Smooth muscle cell (in vitro differentiated cells): Measurements from ENCODE around the gene ATG16L1. TPM values are rescaled to one million over a fixed set of nuclear protein-coding genes. Genes with fewer than 3 reads are reported as not detected.

Experiments
- DNase-seq: peaks from one replicate; lab custom pipeline; 2025; ENCODE audit not compliant: unreplicated experiment; lab: John Stamatoyannopoulos, UW
- H2AFZ ChIP-seq: fragments of 200-600 bp; sonication (generic); 2 replicates; pipeline ENCODE4 v1.6.0; 2016; ENCODE audit warnings: antibody characterized with exemption, low read depth, mild to moderate bottlenecking
- H3F3A ChIP-seq: fragments of 200-600 bp; sonication (generic); 2 replicates; pipeline ENCODE4 v1.6.0; 2017; ENCODE audit warnings: antibody characterized with exemption, low read depth
- H3K27ac ChIP-seq: fragments of 200-600 bp; sonication (generic); 2 replicates; pipeline ENCODE4 v1.5.1; 2016; ENCODE audit warnings: low read depth, mild to moderate bottlenecking
- H3K27me3 ChIP-seq: fragments of 200-600 bp; sonication (generic); 2 replicates; pipeline ENCODE4 v1.6.1; 2016; ENCODE audit warnings: low read depth, mild to moderate bottlenecking
- H3K36me3 ChIP-seq: fragments of 200-600 bp; sonication (generic); 2 replicates; pipeline ENCODE4 v1.5.1; 2016; ENCODE audit warnings: low read depth
- H3K4me1 ChIP-seq: fragments of 200-600 bp; sonication (generic); 2 replicates; pipeline ENCODE4 v1.5.1; 2016; ENCODE audit warnings: low read depth
- H3K4me2 ChIP-seq: fragments of 200-600 bp; sonication (generic); 2 replicates; pipeline ENCODE4 v1.6.0; 2016; ENCODE audit warnings: mild to moderate bottlenecking
- H3K4me3 ChIP-seq: fragments of 200-600 bp; sonication (generic); 2 replicates; pipeline ENCODE4 v1.5.1; 2016; ENCODE audit warnings: mild to moderate bottlenecking
- H3K79me2 ChIP-seq: fragments of 200-600 bp; sonication (generic); 2 replicates; pipeline ENCODE4 v1.6.0; 2016; ENCODE audit warnings: low read depth, mild to moderate bottlenecking
- H3K9ac ChIP-seq: fragments of 200-600 bp; sonication (generic); 2 replicates; pipeline ENCODE4 v1.6.0; 2016; ENCODE audit warnings: low read depth
- H3K9me3 ChIP-seq: fragments of 200-600 bp; sonication (generic); replicated peaks from 2 replicates; pipeline ENCODE4 v1.5.1; 2016; ENCODE audit warnings: low read depth
- H4K20me1 ChIP-seq: fragments of 200-600 bp; sonication (generic); 2 replicates; pipeline ENCODE4 v1.6.0; 2016; ENCODE audit warnings: low read depth
- WGBS: methylation state at CpG from one replicate; pipeline ENCODE4 v1.1.7; 2016; ENCODE audit warnings: low lambda C conversion rate; 5-methylcytosine and 5-hydroxymethylcytosine counted together
- polyA plus RNA-seq: library from polyadenylated mRNA; unstranded; fragments of >200 nt; fragmentation: Nextera tagmentation; extraction: Ambion mirVana; gene quantifications from 2 replicates; pipeline ENCODE4 v1.2.1, GENCODE V29; 2016
- total RNA-seq: library from RNA; depleted of rRNA; stranded (reverse); fragments of >200 nt; gene quantifications from 2 replicates; pipeline ENCODE4 v1.2.3, GENCODE V29; 2014
- TF ChIP-seq, protein P1 (sequence below): fragments of 200-600 bp; sonication (generic); IDR thresholded peaks from 2 replicates; pipeline ENCODE4 v1.5.1; 2017; ENCODE audit warnings: borderline replicate concordance, mild to moderate bottlenecking, antibody characterized with exemption; ENCODE audit not compliant: insufficient read depth, poor library complexity, severe bottlenecking

The ATG16L1 gene
- total and polyA plus RNA-seq, 2 experiments from 2014 or later: 12.5 to 26.4 TPM

DNA sequence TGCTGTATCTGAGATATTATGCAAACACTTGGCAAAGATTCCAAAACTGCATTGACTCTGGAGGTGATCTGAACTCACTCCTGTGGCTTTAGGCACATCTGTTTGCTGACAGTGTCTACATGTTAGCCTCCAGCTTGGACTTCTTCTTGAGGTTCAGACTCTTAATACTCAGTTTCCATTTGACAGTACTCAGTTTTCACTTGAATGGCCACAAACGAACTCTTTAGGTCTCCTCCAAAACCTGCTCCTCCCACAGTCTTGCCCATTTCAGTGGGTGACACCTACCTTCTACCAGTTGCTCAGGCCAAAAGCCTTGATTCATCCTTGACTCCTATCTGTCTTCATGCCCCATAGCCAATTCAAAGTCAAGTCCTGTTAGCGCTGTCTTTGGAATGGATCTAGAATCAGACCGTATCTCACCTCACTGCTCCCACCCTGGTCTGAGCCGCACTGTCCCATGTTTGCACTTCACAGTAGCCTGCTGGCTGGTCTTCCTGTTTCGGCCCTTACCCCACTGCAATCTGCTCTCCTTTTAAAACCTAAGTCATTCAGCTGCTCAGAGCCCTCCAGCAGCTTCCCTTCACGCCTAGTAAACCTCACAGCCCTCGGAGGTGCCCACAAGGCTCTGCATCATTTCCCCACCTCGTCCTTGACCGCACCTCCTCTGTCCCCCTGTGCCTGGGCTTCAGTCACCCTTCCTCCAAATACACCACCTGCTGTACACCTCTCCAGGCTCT lies 10.5 kb downstream of the ATG16L1 start:
- H3K79me2 ChIP-seq: peaks cover 7% of the 10 kb centered on the region
- WGBS: 96% methylated on average over 9 of the region's 9 CpGs
- H3K4me3 ChIP-seq: no peak overlapping the region
- H3K27me3 ChIP-seq: no peaks in the 10 kb centered on the region
- DNase-seq: no peak
- no peak overlapping the region for H2AFZ ChIP-seq
- H4K20me1 ChIP-seq: peaks cover 34% of the 10 kb centered on the region
- H3K4me2 ChIP-seq: no peak overlapping the region
- no peaks in the 10 kb centered on the region for H3K9me3 ChIP-seq
- H3K4me1 ChIP-seq: no peaks in the 10 kb centered on the region
- no peak overlapping the region for H3K27ac ChIP-seq
- no peak overlapping the region for H3K9ac ChIP-seq
- H3F3A ChIP-seq: no peaks in the 10 kb centered on the region
- peaks cover 14% of the 10 kb centered on the region for H3K36me3 ChIP-seq
- TF ChIP-seq, protein P1, sequence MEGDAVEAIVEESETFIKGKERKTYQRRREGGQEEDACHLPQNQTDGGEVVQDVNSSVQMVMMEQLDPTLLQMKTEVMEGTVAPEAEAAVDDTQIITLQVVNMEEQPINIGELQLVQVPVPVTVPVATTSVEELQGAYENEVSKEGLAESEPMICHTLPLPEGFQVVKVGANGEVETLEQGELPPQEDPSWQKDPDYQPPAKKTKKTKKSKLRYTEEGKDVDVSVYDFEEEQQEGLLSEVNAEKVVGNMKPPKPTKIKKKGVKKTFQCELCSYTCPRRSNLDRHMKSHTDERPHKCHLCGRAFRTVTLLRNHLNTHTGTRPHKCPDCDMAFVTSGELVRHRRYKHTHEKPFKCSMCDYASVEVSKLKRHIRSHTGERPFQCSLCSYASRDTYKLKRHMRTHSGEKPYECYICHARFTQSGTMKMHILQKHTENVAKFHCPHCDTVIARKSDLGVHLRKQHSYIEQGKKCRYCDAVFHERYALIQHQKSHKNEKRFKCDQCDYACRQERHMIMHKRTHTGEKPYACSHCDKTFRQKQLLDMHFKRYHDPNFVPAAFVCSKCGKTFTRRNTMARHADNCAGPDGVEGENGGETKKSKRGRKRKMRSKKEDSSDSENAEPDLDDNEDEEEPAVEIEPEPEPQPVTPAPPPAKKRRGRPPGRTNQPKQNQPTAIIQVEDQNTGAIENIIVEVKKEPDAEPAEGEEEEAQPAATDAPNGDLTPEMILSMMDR: no peak

DNA sequence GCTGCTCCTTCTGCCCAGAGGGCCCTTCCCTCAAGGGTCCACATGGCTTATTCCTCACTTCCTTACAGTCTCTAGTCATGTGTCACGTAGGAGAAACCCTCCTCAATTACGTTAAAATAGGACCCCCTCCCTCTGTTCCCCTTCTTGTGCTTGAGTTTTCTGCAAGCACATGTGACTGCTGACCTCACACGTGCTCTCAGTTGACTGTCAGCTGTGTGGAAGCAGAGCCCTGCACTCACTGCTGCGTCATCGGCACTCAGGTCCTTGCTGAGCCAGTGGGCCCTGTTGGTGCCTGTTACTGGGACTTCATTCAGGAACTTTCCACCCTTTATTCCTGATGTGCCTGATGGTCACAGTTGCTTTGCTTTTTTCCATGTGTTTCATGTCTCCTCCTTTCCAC lies 11.1 kb downstream of the ATG16L1 start:
- no peaks in the 10 kb centered on the region for H3K9me3 ChIP-seq
- H3K27me3 ChIP-seq: no peaks in the 10 kb centered on the region
- TF ChIP-seq, protein P1: no peak
- H2AFZ ChIP-seq: no peak overlapping the region
- H3K4me2 ChIP-seq: no peak overlapping the region
- H3F3A ChIP-seq: no peaks in the 10 kb centered on the region
- no peak overlapping the region for H3K27ac ChIP-seq
- peaks cover 1% of the 10 kb centered on the region for H3K79me2 ChIP-seq
- H3K4me1 ChIP-seq: no peaks in the 10 kb centered on the region
- H3K9ac ChIP-seq: no peak overlapping the region
- no peak overlapping the region for H3K4me3 ChIP-seq
- peaks cover 32% of the 10 kb centered on the region for H4K20me1 ChIP-seq
- no peak for DNase-seq
- WGBS: 98% methylated on average over 5 of the region's 5 CpGs
- H3K36me3 ChIP-seq: peaks cover 9% of the 10 kb centered on the region

DNA sequence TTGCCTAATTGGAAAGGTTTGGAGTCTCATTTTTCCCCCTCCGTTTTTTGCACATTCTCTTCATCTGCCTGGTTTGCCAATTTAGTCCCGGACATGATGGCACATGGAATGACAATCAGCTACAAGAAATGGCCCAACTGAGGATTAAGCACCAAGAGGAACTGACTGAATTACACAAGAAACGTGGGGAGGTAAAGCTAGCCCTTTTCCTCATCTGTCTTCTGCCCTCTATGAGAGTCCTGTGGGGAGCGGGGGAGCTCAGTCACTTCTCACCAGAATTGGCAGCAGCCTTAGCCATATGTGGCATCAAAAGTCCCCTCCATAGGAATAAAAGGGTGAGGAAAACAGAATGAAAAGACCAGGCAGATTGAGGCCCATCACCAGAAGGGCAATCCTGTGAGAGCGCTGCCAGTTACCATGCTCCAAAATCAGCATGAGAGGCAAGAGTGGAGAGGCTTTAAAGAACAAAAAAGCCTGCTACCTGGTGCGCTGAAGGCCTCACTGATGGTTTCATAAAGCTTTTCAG lies 11.6 kb downstream of the ATG16L1 start:
- no peak overlapping the region for H3K27ac ChIP-seq
- DNase-seq: no peak
- TF ChIP-seq, protein P1: no peak
- no peak overlapping the region for H3K4me2 ChIP-seq
- H3K4me1 ChIP-seq: no peaks in the 10 kb centered on the region
- peaks cover 31% of the 10 kb centered on the region for H4K20me1 ChIP-seq
- H3K9ac ChIP-seq: no peak overlapping the region
- no peaks in the 10 kb centered on the region for H3K79me2 ChIP-seq
- no peak overlapping the region for H3K4me3 ChIP-seq
- H3K27me3 ChIP-seq: no peaks in the 10 kb centered on the region
- H2AFZ ChIP-seq: no peak overlapping the region
- peaks cover 9% of the 10 kb centered on the region for H3K36me3 ChIP-seq
- no peaks in the 10 kb centered on the region for H3F3A ChIP-seq
- WGBS: 98% methylated on average over 6 of the region's 6 CpGs
- no peaks in the 10 kb centered on the region for H3K9me3 ChIP-seq

DNA sequence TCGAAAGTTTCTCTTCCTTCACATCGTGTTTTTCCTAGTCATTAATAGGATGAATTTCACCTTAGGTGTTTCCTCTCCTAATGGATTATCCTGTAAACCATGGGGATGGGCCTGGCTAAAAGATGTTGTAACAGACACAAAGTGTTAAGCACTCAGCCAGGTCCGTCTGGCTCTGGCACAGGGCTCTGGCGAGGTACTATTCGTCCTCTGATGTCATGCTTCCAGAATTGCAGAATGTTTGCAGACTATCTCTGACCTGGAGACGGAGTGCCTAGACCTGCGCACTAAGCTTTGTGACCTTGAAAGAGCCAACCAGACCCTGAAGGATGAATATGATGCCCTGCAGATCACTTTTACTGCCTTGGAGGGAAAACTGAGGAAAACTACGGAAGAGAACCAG lies 13.2 kb downstream of the ATG16L1 start:
- no peak overlapping the region for H2AFZ ChIP-seq
- H3K9ac ChIP-seq: no peak overlapping the region
- no peaks in the 10 kb centered on the region for H3K79me2 ChIP-seq
- H3K27me3 ChIP-seq: no peaks in the 10 kb centered on the region
- H4K20me1 ChIP-seq: peaks cover 27% of the 10 kb centered on the region
- no peak overlapping the region for H3K4me2 ChIP-seq
- H3K4me3 ChIP-seq: no peak overlapping the region
- H3K9me3 ChIP-seq: no peaks in the 10 kb centered on the region
- 88% methylated on average over 8 of the region's 8 CpGs for WGBS
- H3K4me1 ChIP-seq: no peaks in the 10 kb centered on the region
- H3K27ac ChIP-seq: no peak overlapping the region
- DNase-seq: no peak
- TF ChIP-seq, protein P1: no peak
- H3F3A ChIP-seq: no peaks in the 10 kb centered on the region
- H3K36me3 ChIP-seq: peaks cover 9% of the 10 kb centered on the region
